IMR-90 (cell line): ENCODE measurements around the gene XPR1. TPM values are rescaled to one million over a fixed set of nuclear protein-coding genes. Genes with fewer than 3 reads are reported as not detected.

Experiments used
- ATAC-seq: fragments of 200-7000 bp; cut with Tn5 transposase; 2 replicates; pipeline ENCODE4 v1.9.1; 2020; ENCODE audit warnings: low read depth, mild to moderate bottlenecking, moderate library complexity
- BruUV-seq: library from RNA; stranded (reverse); fragments of 400-500 nt; replicated peaks from 2 replicates; lab custom pipeline; 2021; lab: Mats Ljungman, UMichigan
- CTCF ChIA-PET: fragments of 300-600 bp; formaldehyde crosslinking; extraction: SDS; loops from one replicate; lab custom pipeline; 2021; ENCODE audit warnings: antibody characterized with exemption; lab: Yijun Ruan, JAX
- POLR2A ChIA-PET: fragments of 300-600 bp; sonication (Branson Sonifier 250); formaldehyde crosslinking; loops from one replicate; lab custom pipeline; 2022; ENCODE audit warnings: antibody characterized with exemption; ENCODE audit not compliant: unreplicated experiment; lab: Charles Lee
- DNase-seq: peaks from one replicate; pipeline ENCODE4 v3.0.0; 2013
- H2AFZ ChIP-seq: replicated peaks from 2 replicates; pipeline ENCODE3; 2013; ENCODE audit warnings: low read length, mild to moderate bottlenecking; ENCODE audit not compliant: poor library complexity
- H2AK5ac ChIP-seq: 2 replicates; pipeline ENCODE4 v1.6.1; 2013; ENCODE audit warnings: low read depth, low read length, inconsistent platforms
- H2AK9ac ChIP-seq: replicated peaks from 2 replicates; pipeline ENCODE3; 2013; ENCODE audit warnings: mild to moderate bottlenecking, low read depth, low read length, moderate library complexity; ENCODE audit not compliant: poor library complexity
- H2BK120ac ChIP-seq: 2 replicates; pipeline ENCODE4 v1.6.1; 2013; ENCODE audit warnings: low read depth, low read length, inconsistent platforms
- H2BK15ac ChIP-seq: 3 replicates; pipeline ENCODE4 v1.6.1; 2013; ENCODE audit warnings: low read depth, low read length, inconsistent platforms
- H2BK20ac ChIP-seq: 2 replicates; pipeline ENCODE4 v1.6.1; 2013; ENCODE audit warnings: low read depth, mild to moderate bottlenecking, inconsistent platforms, low read length, moderate library complexity
- H2BK5ac ChIP-seq: 2 replicates; pipeline ENCODE4 v1.6.1; 2013; ENCODE audit warnings: mild to moderate bottlenecking, low read depth, low read length, inconsistent platforms; ENCODE audit not compliant: poor library complexity, severe bottlenecking
- H3K14ac ChIP-seq: replicated peaks from 2 replicates; pipeline ENCODE4 v1.6.1; 2013; ENCODE audit warnings: low read depth, low read length, inconsistent platforms
- H3K18ac ChIP-seq: 2 replicates; pipeline ENCODE4 v1.6.1; 2013; ENCODE audit warnings: low read depth, low read length, control low read depth
- H3K23ac ChIP-seq: 2 replicates; pipeline ENCODE4 v1.6.1; 2013; ENCODE audit warnings: low read depth, low read length, inconsistent platforms
- H3K27ac ChIP-seq: 2 replicates; pipeline ENCODE4 v1.5.1; 2013; ENCODE audit warnings: mild to moderate bottlenecking, control low read depth, low read length; ENCODE audit not compliant: insufficient read depth
- H3K27me3 ChIP-seq: 2 replicates; pipeline ENCODE4 v1.6.1; 2013; ENCODE audit warnings: low read length; ENCODE audit not compliant: control insufficient read depth, insufficient read depth
- H3K36me3 ChIP-seq: 2 replicates; pipeline ENCODE4 v1.6.1; 2013; ENCODE audit warnings: low read length, mixed read lengths; ENCODE audit not compliant: control insufficient read depth, insufficient read depth
- H3K4ac ChIP-seq: 2 replicates; pipeline ENCODE4 v1.6.1; 2013; ENCODE audit warnings: low read depth, low read length, inconsistent platforms
- H3K4me1 ChIP-seq: 2 replicates; pipeline ENCODE4 v1.6.1; 2013; ENCODE audit warnings: low read length, mixed read lengths; ENCODE audit not compliant: control insufficient read depth, insufficient read depth
- H3K4me2 ChIP-seq: 2 replicates; pipeline ENCODE4 v1.6.1; 2013; ENCODE audit warnings: low read depth, mild to moderate bottlenecking, control low read depth, low read length, moderate library complexity
- H3K4me3 ChIP-seq: 2 replicates; pipeline ENCODE4 v1.5.1; 2013; ENCODE audit warnings: low read depth, mild to moderate bottlenecking, control low read depth, low read length, moderate library complexity; ENCODE audit not compliant: insufficient read depth
- H3K56ac ChIP-seq: 2 replicates; pipeline ENCODE4 v1.6.1; 2013; ENCODE audit warnings: low read length, inconsistent platforms; ENCODE audit not compliant: insufficient read depth; ENCODE audit errors: extremely low read depth
- H3K79me1 ChIP-seq, 2 experiments: 2 replicates each; pipeline ENCODE4 v1.6.1; 2013; ENCODE audit warnings: low read length in 2 of 2, inconsistent platforms in 1 of 2, low read depth in 1 of 2
- H3K9ac ChIP-seq: 2 replicates; pipeline ENCODE4 v1.6.1; 2013; ENCODE audit warnings: low read depth, low read length, control low read depth
- H3K9me1 ChIP-seq: 2 replicates; pipeline ENCODE4 v1.6.1; 2013; ENCODE audit warnings: low read length, inconsistent platforms; ENCODE audit not compliant: insufficient read depth
- H3K9me3 ChIP-seq: 2 replicates; pipeline ENCODE4 v1.6.1; 2013; ENCODE audit warnings: low read length; ENCODE audit not compliant: control insufficient read depth, insufficient read depth
- H4K20me1 ChIP-seq: 2 replicates; pipeline ENCODE4 v1.6.1; 2013; ENCODE audit warnings: low read length, inconsistent platforms; ENCODE audit not compliant: insufficient read depth
- H4K5ac ChIP-seq: 2 replicates; pipeline ENCODE4 v1.6.1; 2013; ENCODE audit warnings: mild to moderate bottlenecking, low read depth, low read length, control low read depth
- H4K8ac ChIP-seq, 2 experiments: 2 replicates each; pipeline ENCODE4 v1.6.1; 2013; ENCODE audit warnings: low read depth in 2 of 2, low read length in 2 of 2, control low read depth in 1 of 2, inconsistent platforms in 1 of 2
- H4K91ac ChIP-seq: 2 replicates; pipeline ENCODE4 v1.6.1; 2013; ENCODE audit warnings: low read depth, low read length, inconsistent platforms; ENCODE audit not compliant: insufficient read depth
- CHD1 ChIP-seq: IDR thresholded peaks from 2 replicates; pipeline ENCODE4 v1.6.1; 2012; ENCODE audit warnings: low read depth, low read length, improper control_type of control experiment
- MAZ ChIP-seq: IDR thresholded peaks from 2 replicates; pipeline ENCODE4 v1.6.1; 2012; ENCODE audit warnings: low read depth, mild to moderate bottlenecking, low read length, improper control_type of control experiment, moderate library complexity, borderline replicate concordance
- MXI1 ChIP-seq: IDR thresholded peaks from 2 replicates; pipeline ENCODE4 v1.6.1; 2012; ENCODE audit warnings: low read depth, mild to moderate bottlenecking, low read length, moderate library complexity, borderline replicate concordance
- POLR2A ChIP-seq: IDR thresholded peaks from 2 replicates; pipeline ENCODE4 v1.6.1; 2012; ENCODE audit warnings: mild to moderate bottlenecking, low read depth, low read length
- RAD21 ChIP-seq: IDR thresholded peaks from 2 replicates; pipeline ENCODE4 v1.6.1; 2012; ENCODE audit warnings: low read length, improper control_type of control experiment
- RCOR1 ChIP-seq: IDR thresholded peaks from 2 replicates; pipeline ENCODE4 v1.6.1; 2012; ENCODE audit warnings: mild to moderate bottlenecking, low read length, improper control_type of control experiment; ENCODE audit not compliant: insufficient replicate concordance
- RFX5 ChIP-seq: IDR thresholded peaks from 2 replicates; pipeline ENCODE4 v1.8.0; 2012; ENCODE audit warnings: low read depth, mild to moderate bottlenecking, low read length, moderate library complexity
- WGBS, 2 experiments: methylation state at CpG; one replicate each; pipeline versions ENCODE4 v1.1.5 to v1.1.7; 2013; ENCODE audit warnings: missing lambda C conversion rate in 2 of 2; ENCODE audit not compliant: insufficient read length in 1 of 2; ENCODE audit errors: extremely low coverage in 2 of 2; 5-methylcytosine and 5-hydroxymethylcytosine counted together
- dilution Hi-C: fragments of 300-500 bp; cut with HindIII; formaldehyde crosslinking; loops from one replicate; pipeline ENCODE4 v1.14.3; 2018; ENCODE audit warnings: low sequenced_read_pairs; ENCODE audit not compliant: unreplicated experiment
- in situ Hi-C: fragments of 300-500 bp; cut with MboI; formaldehyde crosslinking; loops from 3 replicates; pipeline ENCODE4 v1.14.3; 2019; ENCODE audit warnings: low sequenced_read_pairs, inconsistent platforms, mixed read lengths
- intact Hi-C: fragments of 100-400 bp; cut with micrococcal nuclease; formaldehyde crosslinking; loops from 2 replicates; pipeline ENCODE4 v1.10.0; 2022
- polyA plus RNA-seq, 3 experiments: library from polyadenylated mRNA; depleted of rRNA; stranded (reverse); fragments of >200 nt; gene quantifications; 2 replicates each; pipeline ENCODE4 v1.2.3, GENCODE V29; 2012; ENCODE audit warnings: low replicate concordance in 1 of 3
- total RNA-seq: library from RNA; depleted of rRNA; stranded (reverse); fragments of >200 nt; gene quantifications from 2 replicates; pipeline ENCODE4 v1.2.3, GENCODE V29; 2012
- TF ChIP-seq, protein P1 (sequence below): fragments of 150-350 bp; IDR thresholded peaks from 2 replicates; pipeline ENCODE4 v1.6.1; 2017; ENCODE audit warnings: mild to moderate bottlenecking, antibody characterized with exemption, low read length, low read depth
- TF ChIP-seq, protein P2 (sequence below): fragments of 150-350 bp; IDR thresholded peaks from 2 replicates; pipeline ENCODE4 v1.6.1; 2016; ENCODE audit warnings: low read depth, mild to moderate bottlenecking, low read length, moderate library complexity, borderline replicate concordance

XPR1 gene
- total and polyA plus RNA-seq, 2 of the 4 experiments (the other 2 are of a cell fraction), result 11.8 to 25.1 TPM

DNA sequence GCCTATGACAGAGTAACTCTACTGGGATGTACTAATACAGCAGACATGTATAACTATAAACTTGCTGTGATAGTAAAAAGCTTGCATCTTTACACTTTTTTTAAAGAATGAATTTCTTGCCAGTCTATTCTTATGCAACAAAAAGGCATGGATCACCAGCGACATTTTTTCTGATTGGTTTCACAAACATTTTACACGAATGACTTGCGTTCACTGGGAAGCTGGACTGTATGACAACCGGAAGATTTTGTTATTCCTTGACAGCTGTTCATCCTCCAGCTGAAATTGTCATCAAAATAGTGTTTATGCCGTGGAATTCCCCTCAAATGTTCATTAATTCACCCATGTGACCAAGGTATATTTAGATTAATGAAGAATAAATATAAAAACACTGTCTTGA is 131.0 kb downstream of the XPR1 start:
- intact Hi-C loops (no loop called here), in situ Hi-C loops (no loop called here), dilution Hi-C loops (no loop called here)
- Histone ChIP-seq H2AK9ac (no peak overlapping the region), H2BK20ac (no peak overlapping the region), H4K5ac (no peak overlapping the region), H3K36me3 (no peaks in the 10 kb centered on the region), H4K8ac (no peak overlapping the region), H3K4me2 (no peak overlapping the region), H3K79me1 (peaks cover 0 to 4% of the 10 kb centered on the region in 2 experiments; a peak in 1 of 4 replicates), H3K27ac (no peak overlapping the region), H4K20me1 (no peaks in the 10 kb centered on the region; the same call in 1 of the 2 replicates), H3K9me3 (no peaks in the 10 kb centered on the region), H3K9ac (no peak overlapping the region), H3K23ac (no peak overlapping the region), H3K4me1 (peaks cover 3% of the 10 kb centered on the region), H2AFZ (no peak overlapping the region), H3K14ac (no peak overlapping the region), H2BK15ac (no peak overlapping the region), H2AK5ac (no peak overlapping the region), H3K4ac (no peak overlapping the region), H4K91ac (no peak overlapping the region), H3K4me3 (no peak overlapping the region), H3K18ac (no peak overlapping the region), H2BK5ac (no peak overlapping the region), H3K9me1 (no peaks in the 10 kb centered on the region; the same call in 1 of the 2 replicates), H3K27me3 (no peaks in the 10 kb centered on the region), H3K56ac (no peak overlapping the region), H2BK120ac (no peak overlapping the region)
- no peak for DNase-seq
- no TSS peak for BruUV-seq
- ChIA-PET CTCF (no interaction called here), POLR2A (no interaction called here)
- no CpG with 5 or more reads among the region's 5 CpGs for WGBS, 2 experiments
- no peak for ATAC-seq
- TF ChIP-seq MAZ (no peak), CHD1 (no peak), RAD21 (no peak), POLR2A (no peak), RFX5 (no peak), MXI1 (no peak), RCOR1 (no peak)
- TF ChIP-seq, protein P1, sequence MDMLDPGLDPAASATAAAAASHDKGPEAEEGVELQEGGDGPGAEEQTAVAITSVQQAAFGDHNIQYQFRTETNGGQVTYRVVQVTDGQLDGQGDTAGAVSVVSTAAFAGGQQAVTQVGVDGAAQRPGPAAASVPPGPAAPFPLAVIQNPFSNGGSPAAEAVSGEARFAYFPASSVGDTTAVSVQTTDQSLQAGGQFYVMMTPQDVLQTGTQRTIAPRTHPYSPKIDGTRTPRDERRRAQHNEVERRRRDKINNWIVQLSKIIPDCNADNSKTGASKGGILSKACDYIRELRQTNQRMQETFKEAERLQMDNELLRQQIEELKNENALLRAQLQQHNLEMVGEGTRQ, result no peak
- TF ChIP-seq, protein P2, sequence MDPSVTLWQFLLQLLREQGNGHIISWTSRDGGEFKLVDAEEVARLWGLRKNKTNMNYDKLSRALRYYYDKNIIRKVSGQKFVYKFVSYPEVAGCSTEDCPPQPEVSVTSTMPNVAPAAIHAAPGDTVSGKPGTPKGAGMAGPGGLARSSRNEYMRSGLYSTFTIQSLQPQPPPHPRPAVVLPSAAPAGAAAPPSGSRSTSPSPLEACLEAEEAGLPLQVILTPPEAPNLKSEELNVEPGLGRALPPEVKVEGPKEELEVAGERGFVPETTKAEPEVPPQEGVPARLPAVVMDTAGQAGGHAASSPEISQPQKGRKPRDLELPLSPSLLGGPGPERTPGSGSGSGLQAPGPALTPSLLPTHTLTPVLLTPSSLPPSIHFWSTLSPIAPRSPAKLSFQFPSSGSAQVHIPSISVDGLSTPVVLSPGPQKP, result no peak
